ENCODE measurements around the gene PARP6. TPM values are rescaled to one million over a fixed set of nuclear protein-coding genes. Genes with fewer than 3 reads are reported as not detected.

PARP6 gene
- total and polyA plus RNA-seq, 2 experiments from 2014 or later, result 29.7 to 36.0 TPM

DNA sequence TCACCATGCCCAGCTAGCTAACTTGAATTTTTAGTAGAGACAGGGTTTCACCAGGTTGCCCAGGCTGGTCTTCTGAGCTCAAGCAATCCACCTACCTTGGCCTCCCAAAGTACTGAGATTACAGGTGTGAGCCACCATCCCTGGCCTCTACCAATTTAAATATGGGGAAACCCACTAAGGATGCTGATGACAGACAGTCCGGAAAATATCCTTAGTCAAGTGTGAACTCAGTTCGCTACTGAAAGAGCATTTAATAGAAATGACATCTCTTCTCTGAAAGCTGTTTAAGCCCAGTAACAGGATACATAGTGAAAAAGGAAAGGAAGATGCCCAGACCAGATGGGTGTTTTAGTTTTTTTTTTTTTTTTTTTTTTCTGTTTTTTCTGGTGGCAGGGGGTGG is 67.1 kb downstream of the PARP6 start:
- 93 to 100% methylated on average over 2 of the region's 2 CpGs for WGBS, 2 experiments (ENCODE audit: low coverage in 1 of 2, low lambda C conversion rate in 2 of 2, missing lambda C conversion rate in 2 of 2)
- Histone ChIP-seq H3K4me1 (ENCODE audit: insufficient read depth) (peaks cover 20% of the 10 kb centered on the region), H3K36me3 (ENCODE audit: low read depth) (peaks cover 93% of the 10 kb centered on the region), H3K4me2 (ENCODE audit: unreplicated experiment) (no peak overlapping the region), H3K4me3 (no peak overlapping the region), H3K27ac (peak overlapping the region; percentile 61), H3K9ac (no peak overlapping the region), H3F3A (ENCODE audit: insufficient read depth) (peaks cover 98% of the 10 kb centered on the region), H3K27me3 (replicated peaks; ENCODE audit: insufficient read depth) (no peaks in the 10 kb centered on the region), H3K9me3 (ENCODE audit: low read depth) (no peaks in the 10 kb centered on the region), H2AFZ (no peak overlapping the region), H3K79me2 (ENCODE audit: insufficient read depth) (peaks cover 71% of the 10 kb centered on the region), H3K9me2 (ENCODE audit: insufficient read depth) (no peaks in the 10 kb centered on the region), H4K20me1 (ENCODE audit: insufficient read depth) (peaks cover 24% of the 10 kb centered on the region)
- no peak for TF ChIP-seq EZH2phosphoT487 (IDR thresholded peaks at IDR 0.05; ENCODE audit: insufficient read depth, low read depth)
- no peak for TF ChIP-seq EZH2 (IDR thresholded peaks at IDR 0.05; ENCODE audit: insufficient read depth, poor library complexity, severe bottlenecking)
- in situ Hi-C loops (cut with MboI), result no loop called here
- DNase-seq, result no peak

DNA sequence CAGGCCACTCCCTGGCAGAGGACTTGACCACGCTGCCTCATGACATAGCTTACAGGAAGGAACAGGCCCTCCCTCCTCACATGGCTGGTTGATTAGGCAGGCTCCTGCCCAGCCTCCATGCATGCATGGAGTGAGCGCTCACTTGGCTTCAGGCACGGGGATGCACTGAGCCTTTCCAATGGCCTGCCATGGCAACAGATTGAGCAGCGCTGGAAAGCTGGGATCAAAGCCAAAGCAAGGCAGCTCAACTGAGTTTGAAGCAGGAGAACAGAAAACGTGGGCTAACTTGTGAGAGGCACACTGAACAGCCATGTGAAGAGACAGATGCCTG is 68.9 kb downstream of the PARP6 start:
- H3F3A ChIP-seq (ENCODE audit: insufficient read depth), result peaks cover 99% of the 10 kb centered on the region
- peak overlapping the region; percentile 61 for H3K27ac ChIP-seq
- H4K20me1 ChIP-seq (ENCODE audit: insufficient read depth), result peaks cover 17% of the 10 kb centered on the region
- WGBS, 2 experiments (ENCODE audit: low coverage in 1 of 2, low lambda C conversion rate in 2 of 2, missing lambda C conversion rate in 2 of 2), result 18 to 29% methylated on average over 5 of the region's 5 CpGs
- H3K9me3 ChIP-seq (ENCODE audit: low read depth), result no peaks in the 10 kb centered on the region
- no peak overlapping the region for H3K4me3 ChIP-seq
- peaks cover 54% of the 10 kb centered on the region for H3K79me2 ChIP-seq (ENCODE audit: insufficient read depth)
- peaks cover 20% of the 10 kb centered on the region for H3K4me1 ChIP-seq (ENCODE audit: insufficient read depth)
- no peaks in the 10 kb centered on the region for H3K9me2 ChIP-seq (ENCODE audit: insufficient read depth)
- no peak overlapping the region for H2AFZ ChIP-seq
- TF ChIP-seq EZH2 (IDR thresholded peaks at IDR 0.05; ENCODE audit: insufficient read depth, poor library complexity, severe bottlenecking), result no peak
- TF ChIP-seq EZH2phosphoT487 (IDR thresholded peaks at IDR 0.05; ENCODE audit: insufficient read depth, low read depth), result no peak
- DNase-seq, result peak; percentile 94
- H3K27me3 ChIP-seq (replicated peaks; ENCODE audit: insufficient read depth), result no peaks in the 10 kb centered on the region
- peak overlapping the region; percentile 37 for H3K9ac ChIP-seq
- H3K4me2 ChIP-seq (ENCODE audit: unreplicated experiment), result peak overlapping the region; percentile 22
- in situ Hi-C loops (cut with MboI), result no loop called here
- peaks cover 94% of the 10 kb centered on the region for H3K36me3 ChIP-seq (ENCODE audit: low read depth)

DNA sequence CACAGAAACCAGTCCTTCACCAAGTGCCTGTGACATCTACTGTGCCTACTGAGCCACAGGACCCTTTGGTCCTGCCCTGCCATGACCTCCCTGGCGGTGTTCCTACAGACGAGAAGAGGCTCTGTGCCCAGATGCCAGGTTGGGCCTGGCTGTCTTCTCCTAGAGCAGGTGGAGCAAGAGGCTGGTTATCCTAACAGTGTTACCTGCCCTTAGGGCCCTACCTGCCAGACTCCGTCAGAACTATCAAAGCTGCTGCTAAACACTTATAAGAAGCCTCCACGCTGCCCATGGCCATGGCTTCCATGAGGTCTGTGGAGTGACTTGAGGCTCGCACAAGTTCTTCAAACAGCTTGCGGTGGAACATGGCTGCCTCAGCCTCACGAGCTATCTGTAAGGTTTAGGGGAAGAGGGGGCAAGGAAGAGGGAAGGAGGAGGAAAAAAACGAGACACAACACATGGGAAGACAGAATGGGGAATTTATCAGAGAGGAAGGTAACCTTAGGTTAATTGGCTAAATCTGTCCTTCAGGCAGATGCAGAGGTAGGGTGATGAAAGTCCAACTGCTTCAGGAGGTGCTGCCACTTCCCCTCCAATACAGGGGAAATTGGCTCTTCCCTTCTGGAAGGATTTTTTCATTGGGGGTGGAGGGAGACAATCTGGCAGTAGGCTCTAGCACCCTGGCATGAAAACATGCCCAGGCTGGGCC is 69.4 kb downstream of the PARP6 start:
- Histone ChIP-seq H2AFZ (no peak overlapping the region), H3K9ac (peak overlapping the region; percentile 37; the same call in 1 of the 2 replicates), H3K4me1 (ENCODE audit: insufficient read depth) (peaks cover 20% of the 10 kb centered on the region), H3K27ac (peak overlapping the region; percentile 61), H3F3A (ENCODE audit: insufficient read depth) (peaks cover 99% of the 10 kb centered on the region), H3K9me3 (ENCODE audit: low read depth) (no peaks in the 10 kb centered on the region), H3K27me3 (replicated peaks; ENCODE audit: insufficient read depth) (no peaks in the 10 kb centered on the region), H3K4me3 (no peak overlapping the region), H4K20me1 (ENCODE audit: insufficient read depth) (peaks cover 17% of the 10 kb centered on the region), H3K36me3 (ENCODE audit: low read depth) (peaks cover 91% of the 10 kb centered on the region), H3K79me2 (ENCODE audit: insufficient read depth) (peaks cover 49% of the 10 kb centered on the region), H3K4me2 (ENCODE audit: unreplicated experiment) (no peak overlapping the region), H3K9me2 (ENCODE audit: insufficient read depth) (no peaks in the 10 kb centered on the region)
- 74 to 80% methylated on average over 8 of the region's 8 CpGs for WGBS, 2 experiments (ENCODE audit: low coverage in 1 of 2, low lambda C conversion rate in 2 of 2, missing lambda C conversion rate in 2 of 2)
- no peak for TF ChIP-seq EZH2phosphoT487 (IDR thresholded peaks at IDR 0.05; ENCODE audit: insufficient read depth, low read depth)
- TF ChIP-seq EZH2 (IDR thresholded peaks at IDR 0.05; ENCODE audit: insufficient read depth, poor library complexity, severe bottlenecking), result no peak
- no peak for DNase-seq
- in situ Hi-C loops (cut with MboI), result no loop called here

DNA sequence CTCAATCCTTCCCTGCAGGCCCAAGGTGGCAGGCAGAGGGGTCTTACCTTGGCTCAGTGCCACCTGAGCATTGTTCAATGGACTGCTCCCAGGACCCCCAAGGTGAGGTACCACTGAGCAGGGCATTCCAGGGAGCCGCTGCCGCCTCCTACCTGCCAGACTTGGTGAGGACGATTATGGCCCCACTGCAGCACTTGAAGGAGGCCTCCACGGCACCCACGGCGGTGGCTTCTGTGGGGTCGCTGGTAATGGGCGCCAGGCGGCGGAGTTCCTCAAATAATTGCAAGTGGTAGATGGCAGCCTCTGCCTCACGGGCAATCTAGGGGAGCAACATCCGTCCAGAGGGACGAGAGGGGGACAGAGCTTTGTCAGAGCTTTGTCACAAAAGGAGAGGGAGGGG is 70.1 kb downstream of the PARP6 start:
- Histone ChIP-seq H3K9me3 (ENCODE audit: low read depth) (no peaks in the 10 kb centered on the region), H3K9ac (no peak overlapping the region), H3K36me3 (ENCODE audit: low read depth) (peaks cover 86% of the 10 kb centered on the region), H3K4me3 (no peak overlapping the region), H4K20me1 (ENCODE audit: insufficient read depth) (peaks cover 17% of the 10 kb centered on the region), H2AFZ (no peak overlapping the region), H3K79me2 (ENCODE audit: insufficient read depth) (peaks cover 43% of the 10 kb centered on the region), H3K9me2 (ENCODE audit: insufficient read depth) (no peaks in the 10 kb centered on the region), H3K4me2 (ENCODE audit: unreplicated experiment) (no peak overlapping the region), H3K27ac (no peak overlapping the region), H3K27me3 (replicated peaks; ENCODE audit: insufficient read depth) (no peaks in the 10 kb centered on the region), H3K4me1 (ENCODE audit: insufficient read depth) (peaks cover 20% of the 10 kb centered on the region), H3F3A (ENCODE audit: insufficient read depth) (peaks cover 94% of the 10 kb centered on the region)
- in situ Hi-C loops (cut with MboI), result no loop called here
- WGBS, 2 experiments (ENCODE audit: low coverage in 1 of 2, low lambda C conversion rate in 2 of 2, missing lambda C conversion rate in 2 of 2), result 87 to 90% methylated on average over 12 to 13 of the region's 13 CpGs
- DNase-seq, result no peak
- TF ChIP-seq EZH2 (IDR thresholded peaks at IDR 0.05; ENCODE audit: insufficient read depth, poor library complexity, severe bottlenecking), result no peak
- no peak for TF ChIP-seq EZH2phosphoT487 (IDR thresholded peaks at IDR 0.05; ENCODE audit: insufficient read depth, low read depth)
